GM18502 (cell line): ENCODE results near the gene GPX2.

Experiments used
- ATAC-seq: cut with Tn5 transposase; IDR thresholded peaks from one replicate; pipeline ENCODE4 v1.9.1; 2021; ENCODE audit warnings: mild to moderate bottlenecking; ENCODE audit not compliant: unreplicated experiment, poor library complexity

GPX2 gene

DNA sequence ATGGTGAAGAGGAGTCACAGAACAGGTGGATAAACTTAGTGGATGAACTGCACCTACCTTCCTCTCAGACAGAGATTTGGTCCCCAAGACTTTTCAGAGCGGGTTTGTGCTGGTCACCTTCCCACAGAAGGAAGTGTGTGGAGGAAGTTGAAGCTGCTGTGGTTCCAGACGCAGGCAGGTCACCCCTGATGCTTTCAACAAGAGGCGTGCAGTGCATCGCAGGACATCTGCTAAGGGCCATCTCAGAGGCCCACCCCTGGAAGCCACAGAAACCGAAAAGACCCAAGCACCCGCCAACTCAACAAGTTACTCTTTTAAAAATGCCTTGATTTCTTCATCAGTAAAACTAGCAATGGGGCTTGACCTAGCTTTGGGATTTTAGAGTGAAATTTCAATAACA lies 1.0 kb upstream of the GPX2 start:
- no peak for ATAC-seq

DNA sequence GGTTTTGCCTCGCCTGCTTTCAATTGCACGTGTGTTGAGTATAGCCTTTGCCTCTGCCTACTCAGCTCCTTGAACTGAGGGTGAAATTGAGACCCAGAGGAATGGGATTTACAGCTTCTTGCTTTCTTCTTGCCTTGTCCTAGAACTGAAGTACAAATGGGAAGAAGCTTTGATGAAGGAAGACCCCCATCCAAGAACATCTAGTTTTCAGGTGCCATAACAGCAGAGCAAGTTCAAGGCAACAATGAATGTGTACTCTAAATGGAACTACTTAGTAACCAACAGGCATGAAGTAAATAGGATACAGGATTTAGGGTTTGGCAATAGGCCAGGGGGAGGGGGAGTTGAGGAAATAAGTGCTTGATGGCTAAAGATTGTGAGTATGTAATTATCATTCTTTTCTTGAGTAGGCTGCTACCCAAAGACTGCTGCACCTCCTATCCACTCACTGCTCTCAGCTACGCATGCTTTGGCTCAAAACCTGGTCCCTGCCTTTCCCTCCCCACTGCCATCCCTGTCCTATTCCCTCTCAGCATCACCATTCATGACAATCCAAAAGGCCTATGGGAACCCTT lies 2.1 kb downstream of the GPX2 start:
- no peak for ATAC-seq

DNA sequence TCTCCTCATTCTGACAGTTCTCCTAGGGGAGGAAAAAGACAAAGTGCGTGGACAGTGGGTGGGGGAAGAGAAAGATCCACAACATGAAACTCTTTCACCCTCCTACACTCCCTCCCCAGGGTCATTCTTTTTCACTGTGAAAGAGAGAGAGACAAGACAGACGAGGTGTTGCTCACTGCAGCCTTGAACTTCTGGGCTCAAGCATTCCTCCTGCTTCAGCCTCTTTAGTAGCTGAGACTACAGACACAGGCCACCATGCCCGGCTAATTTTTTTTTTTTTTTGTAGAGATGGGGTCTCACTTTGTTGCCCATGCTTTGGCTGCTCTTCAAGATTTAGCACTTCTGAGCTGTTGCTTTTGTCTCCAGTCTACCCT lies 2.7 kb downstream of the GPX2 start:
- no peak for ATAC-seq

DNA sequence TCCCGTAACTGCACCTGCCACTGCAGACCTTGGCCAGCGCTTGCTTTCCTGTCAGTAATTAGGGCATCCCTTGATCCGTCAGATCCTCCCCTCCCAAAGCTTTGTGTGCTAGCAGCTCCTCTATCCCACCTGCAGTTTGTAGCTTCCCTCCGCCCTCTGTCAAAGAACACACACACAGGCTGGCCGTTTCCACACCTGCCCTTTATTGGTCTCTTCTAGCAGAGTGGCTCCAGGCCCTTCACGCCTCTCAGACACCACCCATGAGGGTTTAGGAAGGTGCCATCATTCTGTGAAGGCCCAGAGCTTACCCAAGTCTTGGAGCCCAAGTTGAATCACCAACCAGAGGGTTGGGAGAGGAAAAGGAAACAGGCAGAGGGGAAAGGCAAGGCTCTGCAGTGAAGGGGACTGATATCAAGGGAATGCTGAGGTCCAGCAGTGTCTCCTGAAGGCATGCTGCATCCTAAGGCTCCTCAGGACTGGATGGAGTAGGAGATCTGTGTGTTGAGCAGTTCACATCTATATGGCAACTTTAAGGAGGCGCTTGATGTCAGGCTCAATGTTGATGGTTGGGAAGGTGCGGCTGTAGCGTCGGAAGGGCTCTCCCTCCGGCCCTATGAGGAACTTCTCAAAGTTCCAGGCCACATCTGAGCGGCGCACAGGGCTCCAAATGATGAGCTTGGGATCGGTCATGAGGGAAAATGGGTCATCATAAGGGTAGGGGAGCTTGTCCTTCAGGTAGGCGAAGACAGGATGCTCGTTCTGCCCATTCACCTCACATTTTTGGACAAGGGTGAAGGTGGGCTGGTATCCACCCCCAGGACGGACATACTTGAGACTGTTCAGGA lies 3.4 kb downstream of the GPX2 start:
- ATAC-seq = no peak

DNA sequence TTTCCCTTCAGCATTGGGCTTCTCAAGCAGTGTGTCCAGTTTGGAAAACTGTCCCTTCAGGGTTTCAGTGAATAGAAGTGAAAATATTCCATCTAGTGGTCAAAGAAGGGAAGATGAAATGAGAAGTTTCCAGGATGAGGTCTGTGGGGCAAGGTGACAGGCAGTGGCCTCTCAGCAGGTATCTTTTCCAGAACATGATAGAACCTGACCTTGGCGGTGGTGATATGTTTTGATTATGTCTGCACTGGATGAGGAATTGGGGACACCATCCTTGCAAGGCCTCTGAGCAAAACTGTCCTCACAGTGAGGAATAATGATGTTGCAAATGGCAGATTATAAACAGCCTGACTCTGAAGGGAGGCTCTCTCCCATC lies 4.7 kb downstream of the GPX2 start:
- ATAC-seq = no peak

DNA sequence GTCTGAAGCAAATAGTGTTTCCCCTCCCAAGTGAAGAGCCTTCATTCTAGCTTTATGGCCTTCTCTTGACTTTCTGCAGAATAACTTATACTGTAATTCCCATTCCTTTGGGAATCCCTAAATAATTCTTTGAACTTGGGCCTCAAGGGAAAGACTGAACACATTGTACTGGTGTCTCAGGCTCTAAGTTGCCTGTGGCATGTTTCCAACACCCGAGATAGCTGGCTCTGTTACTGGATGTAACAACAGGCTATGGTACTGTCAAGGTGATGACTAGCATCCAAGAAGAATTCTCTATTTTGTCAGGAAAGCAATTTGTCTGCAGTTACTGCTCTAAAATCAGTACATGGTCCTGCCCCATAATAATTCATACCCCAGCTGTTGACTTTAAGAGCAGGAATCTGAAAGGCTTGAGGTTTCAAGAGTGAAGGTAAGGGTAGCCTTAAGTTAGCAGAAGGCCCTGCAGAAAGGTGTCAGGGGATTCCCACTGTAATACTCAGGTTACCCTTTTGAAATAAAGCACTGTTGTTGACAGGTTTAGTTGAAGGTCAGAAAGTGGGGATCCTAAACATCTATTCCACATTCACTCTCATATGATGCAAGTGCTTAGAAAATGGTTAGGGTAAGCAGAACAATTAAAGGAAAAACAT lies 5.2 kb downstream of the GPX2 start:
- no peak for ATAC-seq

DNA sequence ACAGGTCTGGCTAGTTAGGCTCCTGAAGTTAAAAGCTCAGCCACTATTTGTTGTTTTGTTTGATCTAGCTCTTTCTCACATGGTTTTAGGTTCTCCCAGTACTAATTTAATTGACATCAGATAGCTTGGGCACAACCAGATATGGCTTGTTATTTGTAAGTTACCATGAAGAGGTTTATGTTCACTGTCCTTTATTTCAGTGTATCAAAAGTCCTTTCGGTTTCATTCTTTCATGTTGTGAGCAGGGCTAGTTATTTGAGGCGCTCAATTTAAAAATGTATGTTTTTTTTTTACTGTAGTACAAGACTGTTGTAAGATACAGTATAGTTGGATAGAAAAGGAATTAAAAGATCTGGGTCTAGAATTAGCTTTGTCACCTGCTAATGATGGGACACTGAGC lies 7.0 kb downstream of the GPX2 start:
- ATAC-seq = no peak

DNA sequence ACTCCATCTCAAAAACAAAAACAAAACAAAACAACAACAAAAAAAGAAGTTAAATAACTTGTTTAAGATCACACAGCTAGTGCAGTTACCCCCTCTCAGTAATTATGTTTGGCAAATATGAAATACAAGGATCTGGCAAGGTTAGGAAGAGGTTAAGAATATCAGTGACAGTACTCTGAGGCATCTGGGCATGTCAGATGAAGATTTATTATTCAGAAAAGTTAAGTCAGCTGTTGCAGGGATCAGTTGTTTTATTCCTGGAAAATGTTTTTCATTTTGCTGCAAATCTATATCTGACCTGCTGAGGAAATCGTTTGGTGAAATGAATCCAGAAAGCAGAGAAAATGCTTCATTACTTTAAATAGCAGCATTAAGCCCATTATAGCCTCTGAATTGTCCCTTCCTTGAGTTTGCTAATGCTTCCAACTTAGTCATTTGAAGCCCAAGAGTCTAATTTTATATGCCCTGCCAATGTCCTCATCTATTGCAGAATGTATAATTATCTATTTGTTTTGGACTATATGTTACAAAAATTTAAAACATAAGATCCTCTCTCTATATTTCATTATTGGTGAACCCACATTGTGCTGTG lies 8.1 kb downstream of the GPX2 start:
- ATAC-seq = no peak

DNA sequence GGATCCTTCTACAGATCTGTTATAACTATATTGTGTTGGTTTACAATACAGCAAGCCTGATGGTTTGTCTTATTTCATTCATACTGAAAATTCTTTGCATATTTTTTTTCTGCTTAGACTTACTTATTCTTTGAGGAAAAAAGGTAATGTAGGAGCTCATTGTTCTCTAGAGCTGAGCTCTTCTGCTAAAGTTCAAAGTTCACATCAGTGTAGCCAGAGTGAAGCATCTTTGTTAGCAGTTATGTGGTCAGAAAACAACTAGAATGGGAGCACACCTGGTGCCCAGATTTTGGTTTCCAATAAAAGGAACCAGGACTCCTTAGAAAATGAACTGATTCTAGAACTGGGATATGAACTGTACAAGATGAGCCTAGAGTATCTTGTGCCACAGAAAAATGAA lies 10.3 kb downstream of the GPX2 start:
- ATAC-seq = no peak

DNA sequence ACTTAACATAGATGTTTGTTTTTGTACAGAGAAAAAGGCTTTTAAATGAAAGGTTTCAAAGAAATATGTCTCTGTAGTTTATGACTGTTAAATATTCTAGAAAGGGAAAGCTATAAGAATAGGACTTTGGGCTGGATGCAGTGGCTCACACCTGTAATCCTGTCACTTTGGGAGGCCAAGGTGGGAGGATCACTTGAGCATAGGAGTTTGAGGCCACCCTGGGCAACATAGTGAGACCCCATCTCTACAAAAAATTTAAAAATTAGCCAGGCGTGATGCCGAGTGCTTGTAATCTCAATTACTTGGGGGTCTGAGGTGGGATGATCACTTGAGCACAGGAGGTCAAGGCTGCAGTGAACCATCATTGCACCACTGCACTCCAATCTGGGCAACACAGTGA lies 11.4 kb downstream of the GPX2 start:
- ATAC-seq = no peak

DNA sequence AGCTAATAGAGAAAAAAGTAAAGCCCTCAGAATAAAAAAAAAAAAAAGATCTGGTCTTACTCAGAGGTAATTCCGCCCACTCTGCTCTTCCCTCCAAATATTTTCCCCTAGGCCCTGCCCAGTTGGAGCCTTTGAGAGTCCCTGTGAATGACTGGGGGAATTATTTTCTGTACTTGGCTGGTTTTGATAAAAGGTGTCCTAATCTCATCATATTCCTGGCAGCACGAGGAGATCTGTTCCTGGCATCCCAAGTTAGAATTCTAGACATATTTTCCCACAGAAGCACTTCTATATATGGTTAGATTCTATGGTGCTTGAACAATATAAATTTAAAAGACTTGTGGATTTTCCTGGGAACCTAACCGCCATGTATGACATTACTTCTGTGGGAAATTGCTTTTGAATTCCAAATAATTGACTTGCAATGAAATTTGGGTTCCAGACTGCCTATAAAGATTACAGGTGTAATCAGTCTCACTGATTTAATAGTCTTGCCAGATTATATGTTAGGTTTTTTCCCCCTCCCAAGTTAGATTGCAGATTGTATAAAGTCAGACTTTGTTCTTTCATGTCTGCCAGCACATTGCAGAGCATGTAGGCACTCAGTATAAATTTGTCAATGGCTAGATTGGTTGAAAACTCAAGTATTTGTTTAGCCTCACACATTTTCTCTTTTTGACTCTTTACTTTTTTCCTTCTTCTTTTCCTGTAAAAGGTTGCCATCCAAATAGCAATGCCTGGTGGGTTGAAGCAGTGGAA lies 12.3 kb downstream of the GPX2 start:
- ATAC-seq = no peak

DNA sequence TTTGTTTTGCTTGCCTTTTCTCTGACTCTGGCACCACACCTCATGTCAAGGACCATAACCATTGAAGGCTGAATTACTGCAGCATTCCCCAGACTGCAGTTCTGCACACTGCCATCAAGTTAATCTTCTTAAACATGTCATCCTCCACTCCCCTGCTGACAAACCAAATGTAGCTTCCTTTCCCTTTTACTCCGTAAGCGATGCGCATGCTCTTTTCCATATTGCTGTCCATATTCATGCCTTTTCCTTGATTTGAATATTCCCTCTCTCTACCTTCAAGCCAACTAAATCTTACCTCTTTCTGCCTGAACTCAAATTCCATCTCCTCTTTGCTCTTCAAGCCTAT lies 13.6 kb downstream of the GPX2 start:
- no peak for ATAC-seq

DNA sequence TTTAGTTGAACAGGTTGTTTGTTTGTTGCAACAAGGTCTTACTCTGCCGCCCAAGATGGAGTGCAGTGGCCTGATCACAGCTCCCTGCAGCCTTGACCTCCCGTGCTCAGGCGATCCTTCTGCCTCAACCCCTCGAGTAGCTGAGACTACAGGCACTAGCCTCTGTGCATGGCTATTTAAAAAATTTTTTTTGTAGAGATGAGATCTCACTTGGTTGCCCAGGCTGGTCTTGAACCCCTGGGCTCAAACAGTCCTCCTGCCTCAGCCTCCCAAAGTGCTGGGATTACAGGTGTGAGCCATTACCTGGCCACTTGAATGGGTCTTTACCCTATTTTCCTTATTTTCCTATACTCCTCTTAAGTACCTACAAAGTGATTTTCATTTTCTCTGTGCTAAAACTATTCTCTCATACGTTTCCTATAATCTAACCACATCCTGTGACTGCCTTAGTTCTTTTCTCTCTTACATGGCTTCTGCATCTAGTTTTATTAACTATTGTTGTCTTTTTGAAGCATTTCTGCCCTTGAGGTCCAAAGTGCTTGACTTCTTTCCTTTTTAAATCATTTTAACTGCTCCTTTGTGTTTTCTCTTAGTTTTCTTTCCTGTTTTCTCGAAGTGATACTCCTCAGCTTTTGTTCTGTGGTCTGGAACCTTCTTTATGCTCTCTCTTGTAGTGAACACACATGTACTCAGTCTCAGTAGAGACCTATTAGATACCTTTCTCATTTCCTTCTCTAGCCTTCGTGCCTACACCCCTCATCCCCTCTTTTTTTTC lies 14.1 kb downstream of the GPX2 start:
- peak; percentile 86 for ATAC-seq

DNA sequence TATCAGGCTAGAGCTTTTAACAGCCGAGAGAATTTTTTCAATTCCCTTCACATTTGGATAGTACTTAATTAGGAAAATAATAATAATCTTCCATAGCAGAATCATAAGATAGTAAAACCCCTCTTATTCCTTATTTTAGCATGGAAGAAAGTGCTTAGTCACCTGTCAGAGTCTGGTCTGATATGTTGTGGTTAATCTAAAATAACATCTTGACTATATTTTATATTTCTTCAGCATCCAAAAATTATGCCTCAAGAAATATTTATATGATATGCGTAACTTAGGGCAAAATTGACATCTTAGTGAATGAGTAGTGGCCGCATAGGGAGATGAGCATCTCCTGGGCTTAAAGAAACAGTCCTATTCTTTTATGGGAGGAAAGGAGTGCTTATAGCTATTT lies 15.5 kb downstream of the GPX2 start:
- ATAC-seq = no peak

DNA sequence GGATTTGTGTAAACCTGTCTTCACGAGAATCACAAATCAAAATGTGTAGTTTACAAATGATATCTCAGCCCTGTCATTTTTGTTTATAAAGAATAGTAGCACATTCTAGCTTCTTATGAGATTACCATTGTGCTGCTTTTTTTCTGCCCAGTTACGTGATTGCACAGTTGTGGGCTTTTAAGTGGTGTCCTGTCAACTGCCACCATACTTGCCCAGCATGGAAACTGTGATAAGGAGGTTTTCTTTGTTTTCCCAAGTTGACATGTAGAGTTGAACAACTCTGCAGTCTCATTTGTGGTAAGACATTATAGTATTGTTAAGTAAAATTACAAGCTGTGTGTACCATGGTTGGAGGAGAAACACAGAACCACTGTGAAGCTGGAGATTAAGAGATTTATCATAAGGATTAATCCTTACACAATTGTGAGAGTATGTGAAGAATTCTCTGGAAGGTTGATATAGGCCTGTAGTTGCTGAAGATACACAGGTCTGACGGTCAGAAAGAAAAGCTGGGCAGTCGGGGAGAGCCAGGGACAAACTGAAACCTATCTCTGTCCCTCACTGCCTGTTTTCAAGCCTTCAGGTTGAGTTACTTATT lies 16.0 kb downstream of the GPX2 start:
- ATAC-seq = no peak

DNA sequence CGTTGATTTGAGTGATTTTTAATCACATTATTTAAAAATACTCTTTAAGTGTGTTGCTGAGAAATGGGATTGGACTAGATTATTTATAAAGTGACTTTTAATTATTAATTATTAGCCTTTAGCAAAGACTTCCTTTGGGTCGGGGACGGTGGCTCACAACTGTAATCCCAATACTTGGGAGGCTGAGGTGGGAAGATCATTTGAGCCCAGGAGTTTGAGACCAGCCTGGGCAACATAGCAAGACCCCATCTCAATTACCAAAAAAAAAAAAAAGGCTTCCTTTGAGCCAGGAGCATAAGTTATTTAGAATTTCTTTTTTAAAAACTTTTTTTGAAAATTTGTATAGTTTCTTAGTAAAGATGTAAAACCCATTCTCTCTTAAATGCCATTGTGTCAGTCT lies 19.5 kb downstream of the GPX2 start:
- ATAC-seq = no peak

DNA sequence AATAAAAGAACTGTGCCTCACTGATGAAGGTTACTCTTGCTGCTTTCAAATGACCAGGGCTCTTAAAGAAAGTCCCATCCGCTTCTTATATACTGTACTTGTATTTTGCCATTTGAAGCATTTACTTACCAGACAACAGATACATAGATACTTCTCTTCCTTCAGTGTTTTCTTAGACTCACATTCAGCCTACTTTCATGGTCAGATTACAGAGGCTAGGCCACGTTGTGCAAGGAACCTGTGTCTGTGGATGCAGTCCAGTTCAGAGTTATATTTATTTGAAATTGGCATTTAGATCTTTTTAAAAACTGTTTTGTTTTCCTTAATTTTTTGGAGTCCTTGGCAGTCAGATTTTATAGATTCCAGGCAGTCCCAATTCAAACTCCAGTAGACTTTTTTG lies 22.1 kb downstream of the GPX2 start:
- ATAC-seq = no peak

DNA sequence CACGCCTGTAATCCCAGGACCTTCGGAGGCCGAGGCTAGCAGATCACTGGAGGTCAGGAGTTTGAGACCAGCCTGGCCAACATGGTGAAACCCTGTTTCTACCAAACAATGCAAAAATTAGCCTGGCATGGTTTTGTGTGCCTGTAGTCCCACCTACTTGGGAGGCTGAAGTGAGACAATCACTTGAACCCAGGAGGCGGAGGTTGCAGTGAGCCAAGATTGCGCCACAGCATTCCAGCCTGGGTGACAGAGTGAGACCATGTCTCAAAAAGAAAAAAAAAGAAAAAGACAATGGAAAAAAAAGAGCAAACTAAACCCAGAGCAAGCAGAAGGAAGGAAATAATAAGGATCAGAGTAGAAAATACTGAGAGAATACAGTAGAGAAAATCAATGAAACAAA lies 22.9 kb downstream of the GPX2 start:
- no peak for ATAC-seq

DNA sequence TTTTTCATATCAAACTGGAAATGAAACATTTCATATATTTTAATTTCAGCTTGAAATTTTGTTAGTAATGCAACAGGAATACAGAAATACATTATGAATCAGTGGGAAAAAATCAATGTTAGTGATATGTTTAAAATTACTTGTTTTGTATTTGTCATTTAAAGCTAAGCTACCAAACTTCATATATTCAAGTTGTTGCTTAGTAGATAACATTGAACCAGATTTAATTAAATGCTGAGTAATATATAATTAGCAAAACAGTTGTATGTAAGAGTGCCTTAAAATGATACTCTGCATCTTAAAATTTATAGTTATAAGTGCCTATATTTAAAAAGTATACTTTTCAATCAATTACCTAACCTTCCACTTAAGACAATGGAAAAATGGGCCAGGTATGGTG lies 23.3 kb downstream of the GPX2 start:
- no peak for ATAC-seq

DNA sequence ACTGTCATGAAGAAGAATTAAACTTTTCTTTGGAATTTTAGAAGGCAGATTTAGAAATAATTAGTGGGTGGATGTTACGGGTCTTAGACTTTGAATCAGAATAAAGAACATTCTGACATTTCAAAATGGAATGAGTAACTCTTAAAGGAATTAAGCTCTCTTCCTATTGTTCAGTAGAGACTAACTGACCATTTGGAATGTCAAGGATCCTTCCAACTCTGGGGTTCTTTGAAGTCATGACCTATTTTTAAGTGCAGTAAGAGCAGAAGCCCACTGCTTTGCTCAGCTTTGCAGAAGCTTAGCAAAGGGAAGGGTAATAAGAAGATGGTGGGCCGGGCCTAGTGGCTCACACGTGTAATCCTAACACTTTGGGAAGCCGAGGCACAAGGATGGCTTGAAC lies 24.3 kb downstream of the GPX2 start:
- no peak for ATAC-seq
